Activated naive CD4-positive, alpha-beta T cell treated with anti-CD3 and anti-CD28 coated beads for 36 hours (primary cell): ENCODE data around the gene FRAS1. TPM values are rescaled to one million over a fixed set of nuclear protein-coding genes. Genes with fewer than 3 reads are reported as not detected.

Experiments used
- CTCF ChIA-PET: fragments of 350-600 bp; sonication (Branson Sonifier 250); formaldehyde crosslinking; loops from one replicate; lab custom pipeline; 2021; ENCODE audit warnings: antibody characterized with exemption; lab: Charles Lee
- DNase-seq: peaks from one replicate; pipeline ENCODE4 v3.0.0-alpha.2; 2020
- H3K27ac Mint-ChIP-seq: one replicate; pipeline ENCODE4 v1.8.0; 2021; ENCODE audit warnings: mild to moderate bottlenecking, mixed read lengths
- H3K27me3 Mint-ChIP-seq: one replicate; pipeline ENCODE4 v1.8.0; 2021; ENCODE audit warnings: low read depth, mixed read lengths
- H3K36me3 Mint-ChIP-seq: one replicate; pipeline ENCODE4 v1.8.0; 2021; ENCODE audit warnings: low read depth, mixed read lengths
- H3K4me1 Mint-ChIP-seq: one replicate; pipeline ENCODE4 v1.8.0; 2021; ENCODE audit warnings: low read depth, mixed read lengths
- H3K4me3 Mint-ChIP-seq: one replicate; pipeline ENCODE4 v1.8.0; 2021; ENCODE audit warnings: mild to moderate bottlenecking, moderate library complexity, mixed read lengths
- H3K9me3 Mint-ChIP-seq: one replicate; pipeline ENCODE4 v1.8.0; 2021; ENCODE audit warnings: mixed read lengths
- intact Hi-C: fragments of 100-400 bp; cut with micrococcal nuclease; formaldehyde crosslinking; loops from one replicate; pipeline ENCODE4 v1.15.1; 2023
- total RNA-seq, 2 experiments: library from RNA; stranded (reverse); gene quantifications; one replicate each; pipeline ENCODE4 v1.2.3, GENCODE V29; 2021

Gene FRAS1
- total RNA-seq, 2 experiments from 2014 or later, result not detected

DNA sequence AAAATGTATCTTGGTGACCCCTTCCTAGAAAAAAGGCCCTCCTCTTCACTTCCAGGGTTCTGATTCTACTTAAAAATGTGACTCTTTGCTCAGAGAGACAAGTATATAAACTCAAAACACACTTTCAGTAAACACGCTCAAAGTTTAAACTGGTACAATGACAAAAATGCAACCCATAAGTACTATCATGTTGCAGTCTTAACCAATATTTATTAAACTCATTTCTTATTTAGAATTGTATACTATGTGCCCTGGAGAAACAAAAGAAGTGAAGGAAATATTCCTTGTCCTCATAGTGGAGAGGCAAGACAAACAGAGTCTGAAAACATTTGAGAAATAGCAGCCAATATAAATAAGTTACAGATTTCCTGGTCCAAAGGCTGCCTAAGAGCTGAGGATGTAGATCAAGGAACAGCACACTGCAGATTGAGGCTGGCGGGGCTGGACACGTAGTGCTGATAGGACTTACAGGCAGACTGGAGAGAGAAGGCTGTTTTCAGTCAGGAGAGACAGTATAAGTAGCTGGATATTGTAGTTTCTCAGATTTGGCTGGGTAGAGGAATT, 455.3 kb downstream of the FRAS1 start:
- Mint-ChIP-seq H3K36me3 (no peaks in the 10 kb centered on the region), H3K4me3 (no peak overlapping the region), H3K27me3 (no peaks in the 10 kb centered on the region), H3K9me3 (no peaks in the 10 kb centered on the region), H3K27ac (no peak overlapping the region), H3K4me1 (no peaks in the 10 kb centered on the region)
- CTCF ChIA-PET, result interaction anchor here (0.7 to 1.0 kb wide), 2 partner anchors 10 to 26 kb away, joined by 3 read pairs; no protein-coding TSS in a partner anchor
- DNase-seq, result no peak
- intact Hi-C loops, result no loop called here

DNA sequence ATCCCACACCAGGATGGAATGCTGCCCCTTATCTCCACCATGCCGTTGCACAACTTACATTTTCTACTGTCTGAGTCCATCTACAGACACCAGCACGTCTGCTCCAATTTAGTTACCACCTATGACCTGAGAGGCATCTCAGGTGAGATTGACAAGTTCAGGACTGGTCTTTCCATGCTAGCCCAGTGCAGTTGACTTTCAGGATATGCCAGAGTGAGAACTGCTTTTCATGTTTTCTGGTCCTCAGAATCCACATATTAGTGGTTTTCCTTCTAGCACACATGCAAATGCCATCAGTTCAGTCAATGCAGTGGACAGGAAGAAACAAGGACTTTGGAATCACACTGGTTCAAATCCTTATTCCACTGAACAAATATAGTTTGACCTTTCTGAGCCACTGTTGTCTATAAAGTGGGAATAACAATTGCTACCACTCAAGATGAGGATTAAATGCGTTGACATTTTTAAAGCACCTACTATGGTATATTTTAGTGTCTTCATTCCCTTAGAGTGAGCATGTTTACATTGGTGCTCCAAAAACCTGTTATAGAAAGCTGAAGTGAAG, 456.4 kb downstream of the FRAS1 start:
- Mint-ChIP-seq H3K27ac (no peak overlapping the region), H3K27me3 (no peaks in the 10 kb centered on the region), H3K36me3 (no peaks in the 10 kb centered on the region), H3K9me3 (no peaks in the 10 kb centered on the region), H3K4me1 (no peaks in the 10 kb centered on the region), H3K4me3 (no peak overlapping the region)
- DNase-seq, result no peak
- intact Hi-C loops, result no loop called here
- CTCF ChIA-PET, result interaction anchor here (0.5 to 1.0 kb wide), 2 partner anchors 27 to 212 kb away, joined by 3 read pairs; no protein-coding TSS in a partner anchor

- DNase-seq, result no peak
- no peak overlapping the region for H3K27ac Mint-ChIP-seq
- intact Hi-C loops, result loop anchor here (1.0 to 5.0 kb wide), 4 partner anchors 145 to 558 kb away; no protein-coding TSS in a partner anchor
- no peak overlapping the region for H3K4me3 Mint-ChIP-seq
- H3K4me1 Mint-ChIP-seq, result no peaks in the 10 kb centered on the region
- no peaks in the 10 kb centered on the region for H3K9me3 Mint-ChIP-seq
- no peaks in the 10 kb centered on the region for H3K36me3 Mint-ChIP-seq
- CTCF ChIA-PET, result interaction anchor here (0.9 to 2.0 kb wide), 5 partner anchors 9 to 557 kb away, joined by 3 to 7 read pairs (median 3); no protein-coding TSS in a partner anchor
- H3K27me3 Mint-ChIP-seq, result no peaks in the 10 kb centered on the region
Measured at GRCh38 chr4:78517050-78517652, 460.0 kb downstream of the FRAS1 start.

DNA sequence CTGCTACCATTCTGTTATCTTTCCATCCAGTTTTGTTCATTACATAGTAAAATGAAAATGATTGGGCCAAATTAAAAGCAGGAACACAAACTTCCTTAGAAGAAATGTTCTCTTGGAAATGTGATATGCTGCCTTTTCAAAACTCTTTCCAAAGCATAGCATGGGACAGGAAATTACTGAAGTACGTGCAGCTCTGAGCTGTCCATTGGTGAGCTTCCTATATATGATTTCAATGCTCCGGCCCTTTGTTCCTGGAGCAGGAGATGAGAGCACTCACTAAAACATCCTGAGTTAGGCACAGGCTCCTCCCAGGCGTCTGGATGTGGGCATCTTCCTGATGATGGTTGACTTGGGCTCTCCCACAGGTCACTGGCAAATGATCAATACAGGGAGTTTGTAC, 461.4 kb downstream of the FRAS1 start:
- Mint-ChIP-seq H3K27me3 (no peaks in the 10 kb centered on the region), H3K36me3 (no peaks in the 10 kb centered on the region), H3K4me3 (no peak overlapping the region), H3K27ac (no peak overlapping the region), H3K4me1 (no peaks in the 10 kb centered on the region), H3K9me3 (no peaks in the 10 kb centered on the region)
- CTCF ChIA-PET, result interaction anchor here (0.6 to 1.6 kb wide), 4 partner anchors 9 to 559 kb away, joined by 3 to 10 read pairs (median 4); no protein-coding TSS in a partner anchor
- intact Hi-C loops, result loop anchor here (5.0 kb wide), 1 partner anchor 146 kb away; no protein-coding TSS in a partner anchor
- DNase-seq, result no peak

DNA sequence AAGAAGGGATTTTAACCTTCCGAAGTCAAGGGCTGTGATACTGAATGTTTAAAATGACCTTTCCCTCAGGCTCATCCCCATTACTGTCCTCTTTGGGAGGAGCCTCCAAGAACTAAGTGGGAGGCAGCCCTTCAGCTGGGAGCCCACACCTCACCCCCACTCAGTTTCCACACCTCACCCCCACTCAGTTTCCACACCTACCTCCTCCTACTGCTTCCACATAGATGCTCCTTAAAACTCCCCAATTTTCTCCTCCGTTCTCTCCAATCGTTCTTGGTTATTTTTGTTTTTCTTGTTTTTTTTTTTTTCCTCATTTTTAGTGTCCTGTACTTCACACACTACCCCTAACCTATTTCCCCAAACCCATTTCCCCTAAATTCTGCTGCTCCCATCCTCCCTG, 462.8 kb downstream of the FRAS1 start:
- no peaks in the 10 kb centered on the region for H3K4me1 Mint-ChIP-seq
- H3K4me3 Mint-ChIP-seq, result no peak overlapping the region
- no peaks in the 10 kb centered on the region for H3K36me3 Mint-ChIP-seq
- H3K9me3 Mint-ChIP-seq, result no peaks in the 10 kb centered on the region
- intact Hi-C loops, result loop anchor here (5.0 kb wide), 1 partner anchor 148 kb away; no protein-coding TSS in a partner anchor
- CTCF ChIA-PET, result interaction anchor here (0.7 kb wide), 1 partner anchor 461 kb away, joined by 4 read pairs; no protein-coding TSS in a partner anchor
- peaks cover 2% of the 10 kb centered on the region for H3K27me3 Mint-ChIP-seq
- DNase-seq, result no peak
- H3K27ac Mint-ChIP-seq, result no peak overlapping the region

DNA sequence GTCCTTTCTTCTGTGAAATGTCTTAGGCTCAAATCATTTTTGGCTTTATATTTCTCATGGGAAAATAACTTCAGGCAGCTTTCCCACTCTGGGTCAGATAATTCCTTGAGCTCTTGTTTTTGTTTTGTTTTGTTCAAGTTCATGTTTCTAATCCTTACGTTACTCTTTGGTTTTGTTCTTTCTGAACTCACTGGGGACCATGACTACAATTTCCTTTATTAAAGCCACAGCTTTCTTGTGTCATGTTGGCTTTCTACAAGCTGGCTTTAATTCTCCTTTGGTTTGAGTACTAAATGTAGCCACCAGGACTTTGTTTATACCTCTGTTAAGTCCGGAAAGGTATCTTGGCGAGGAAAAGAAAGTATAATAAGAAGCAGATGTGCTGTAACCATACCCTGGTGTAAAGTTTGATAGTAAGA, 463.7 kb downstream of the FRAS1 start:
- DNase-seq, result no peak
- Mint-ChIP-seq H3K4me1 (no peaks in the 10 kb centered on the region), H3K27ac (no peak overlapping the region), H3K36me3 (no peaks in the 10 kb centered on the region), H3K27me3 (peaks cover 2% of the 10 kb centered on the region), H3K9me3 (no peaks in the 10 kb centered on the region), H3K4me3 (no peak overlapping the region)
- CTCF ChIA-PET, result no interaction called here
- intact Hi-C loops, result no loop called here

DNA sequence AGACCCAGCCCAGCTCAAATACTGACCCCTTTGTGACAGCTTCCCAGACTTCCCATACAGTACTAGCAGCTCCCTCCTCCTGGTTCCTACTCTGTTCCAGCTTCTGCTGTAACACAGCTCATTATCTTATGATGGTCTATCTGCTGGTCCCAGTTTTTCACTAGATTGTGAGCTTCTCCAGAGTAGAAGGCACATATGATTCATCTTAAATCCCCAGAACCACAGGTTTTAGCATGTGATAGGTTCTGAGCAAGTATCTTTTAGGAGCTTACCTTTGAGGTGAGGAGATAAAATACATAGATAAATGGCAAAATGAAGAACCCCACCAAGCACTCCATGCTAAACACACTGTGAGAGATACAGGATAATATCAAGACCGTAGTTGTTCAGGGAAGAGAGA, 466.9 kb downstream of the FRAS1 start:
- no peak overlapping the region for H3K27ac Mint-ChIP-seq
- intact Hi-C loops, result no loop called here
- H3K27me3 Mint-ChIP-seq, result peaks cover 2% of the 10 kb centered on the region
- no peaks in the 10 kb centered on the region for H3K4me1 Mint-ChIP-seq
- no peaks in the 10 kb centered on the region for H3K9me3 Mint-ChIP-seq
- H3K36me3 Mint-ChIP-seq, result no peaks in the 10 kb centered on the region
- no peak for DNase-seq
- no peak overlapping the region for H3K4me3 Mint-ChIP-seq
- CTCF ChIA-PET, result no interaction called here

DNA sequence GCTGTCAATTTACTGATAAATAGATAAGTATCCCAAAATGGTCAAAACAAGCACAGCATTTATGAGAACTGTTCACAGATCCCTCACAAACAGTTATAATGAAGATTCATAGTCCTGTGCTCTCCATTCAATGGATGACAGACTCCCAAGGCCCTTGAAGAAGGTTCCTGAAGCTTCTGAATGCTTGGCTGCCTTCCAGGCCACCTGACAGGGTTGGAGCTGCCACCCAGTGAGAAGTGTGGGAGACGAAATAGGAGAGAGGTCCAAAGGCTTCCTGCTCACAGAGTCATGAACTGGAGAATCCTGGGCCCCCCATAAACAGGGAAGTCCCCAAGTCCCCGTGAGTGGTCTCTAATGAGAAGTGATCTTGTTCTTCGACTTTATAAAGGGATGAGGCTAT, 468.4 kb downstream of the FRAS1 start:
- DNase-seq, result no peak
- CTCF ChIA-PET, result no interaction called here
- H3K27me3 Mint-ChIP-seq, result peaks cover 2% of the 10 kb centered on the region
- intact Hi-C loops, result no loop called here
- H3K9me3 Mint-ChIP-seq, result no peaks in the 10 kb centered on the region
- no peaks in the 10 kb centered on the region for H3K36me3 Mint-ChIP-seq
- no peak overlapping the region for H3K4me3 Mint-ChIP-seq
- no peak overlapping the region for H3K27ac Mint-ChIP-seq
- H3K4me1 Mint-ChIP-seq, result no peaks in the 10 kb centered on the region

DNA sequence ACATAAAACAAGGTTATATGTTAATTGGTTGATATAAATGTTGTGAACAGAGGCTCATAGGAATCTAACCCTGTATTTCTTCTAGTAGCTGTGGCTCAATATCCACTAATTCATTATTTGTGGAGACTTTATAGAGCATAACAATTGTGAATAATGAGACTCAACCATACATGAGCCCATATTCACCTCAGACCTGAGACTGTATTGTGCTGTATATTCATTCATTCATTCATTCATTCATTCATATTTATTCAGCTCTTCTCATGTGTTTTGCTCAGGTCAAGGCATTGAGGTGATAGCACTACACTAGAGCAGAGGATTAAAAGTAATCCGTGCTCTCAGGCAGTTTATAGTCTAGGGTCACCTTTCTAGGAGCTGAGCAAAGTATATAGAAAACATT, 470.0 kb downstream of the FRAS1 start:
- Mint-ChIP-seq H3K4me3 (no peak overlapping the region), H3K4me1 (no peaks in the 10 kb centered on the region), H3K9me3 (peaks cover 2% of the 10 kb centered on the region), H3K27ac (no peak overlapping the region), H3K27me3 (peaks cover 2% of the 10 kb centered on the region), H3K36me3 (no peaks in the 10 kb centered on the region)
- intact Hi-C loops, result no loop called here
- no peak for DNase-seq
- CTCF ChIA-PET, result interaction anchor here (1.2 to 1.8 kb wide), 2 partner anchors 9 to 10 kb away, joined by 3 to 10 read pairs; no protein-coding TSS in a partner anchor

DNA sequence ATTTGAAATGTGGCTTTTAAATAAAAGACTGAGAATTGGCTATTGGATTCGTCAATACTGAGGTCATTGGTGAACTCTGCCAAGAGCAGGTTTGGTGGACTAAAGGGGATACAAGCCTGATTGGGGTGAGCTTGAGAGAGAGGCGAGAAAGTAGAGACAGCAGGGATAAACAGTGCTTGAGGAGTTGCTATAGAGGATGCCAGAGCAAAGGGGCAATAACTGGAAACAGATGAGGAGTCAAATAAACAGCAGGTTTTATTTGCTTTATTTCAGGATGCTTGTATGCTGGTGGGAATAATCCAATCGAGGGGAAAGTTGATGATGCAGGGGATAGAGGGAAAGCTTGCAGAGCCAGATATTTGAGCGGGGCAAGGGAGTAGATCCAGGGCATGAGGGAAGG, 470.4 kb downstream of the FRAS1 start:
- Mint-ChIP-seq H3K27ac (no peak overlapping the region), H3K4me1 (no peaks in the 10 kb centered on the region), H3K27me3 (peaks cover 2% of the 10 kb centered on the region), H3K4me3 (no peak overlapping the region), H3K36me3 (no peaks in the 10 kb centered on the region), H3K9me3 (peaks cover 2% of the 10 kb centered on the region)
- no peak for DNase-seq
- CTCF ChIA-PET, result interaction anchor here (1.2 to 1.8 kb wide), 2 partner anchors 9 to 11 kb away, joined by 3 to 10 read pairs; no protein-coding TSS in a partner anchor
- intact Hi-C loops, result no loop called here

DNA sequence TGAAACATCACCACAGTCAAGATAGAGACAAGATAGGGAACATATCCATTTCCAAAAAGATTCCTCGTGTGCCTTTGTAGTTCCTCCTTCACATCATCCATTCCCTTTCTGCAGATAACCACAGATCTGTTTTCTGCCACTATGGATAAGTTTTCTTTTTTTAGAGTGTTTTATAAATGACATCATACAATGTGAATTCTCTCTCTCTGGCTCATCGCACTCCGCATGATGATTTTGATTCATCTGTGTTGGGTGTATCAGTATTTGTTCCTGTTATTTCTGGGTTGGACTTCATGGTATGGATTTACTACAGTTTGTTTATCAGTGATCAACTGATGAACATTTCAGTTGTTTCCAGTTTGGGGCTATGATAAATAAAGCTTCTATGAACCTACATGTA, 471.2 kb downstream of the FRAS1 start:
- intact Hi-C loops, result no loop called here
- Mint-ChIP-seq H3K4me3 (no peak overlapping the region), H3K4me1 (no peaks in the 10 kb centered on the region), H3K27ac (no peak overlapping the region), H3K9me3 (peaks cover 2% of the 10 kb centered on the region), H3K27me3 (peaks cover 2% of the 10 kb centered on the region), H3K36me3 (no peaks in the 10 kb centered on the region)
- no peak for DNase-seq
- CTCF ChIA-PET, result interaction anchor here (1.8 kb wide), 1 partner anchor 10 kb away, joined by 10 read pairs; no protein-coding TSS in a partner anchor

DNA sequence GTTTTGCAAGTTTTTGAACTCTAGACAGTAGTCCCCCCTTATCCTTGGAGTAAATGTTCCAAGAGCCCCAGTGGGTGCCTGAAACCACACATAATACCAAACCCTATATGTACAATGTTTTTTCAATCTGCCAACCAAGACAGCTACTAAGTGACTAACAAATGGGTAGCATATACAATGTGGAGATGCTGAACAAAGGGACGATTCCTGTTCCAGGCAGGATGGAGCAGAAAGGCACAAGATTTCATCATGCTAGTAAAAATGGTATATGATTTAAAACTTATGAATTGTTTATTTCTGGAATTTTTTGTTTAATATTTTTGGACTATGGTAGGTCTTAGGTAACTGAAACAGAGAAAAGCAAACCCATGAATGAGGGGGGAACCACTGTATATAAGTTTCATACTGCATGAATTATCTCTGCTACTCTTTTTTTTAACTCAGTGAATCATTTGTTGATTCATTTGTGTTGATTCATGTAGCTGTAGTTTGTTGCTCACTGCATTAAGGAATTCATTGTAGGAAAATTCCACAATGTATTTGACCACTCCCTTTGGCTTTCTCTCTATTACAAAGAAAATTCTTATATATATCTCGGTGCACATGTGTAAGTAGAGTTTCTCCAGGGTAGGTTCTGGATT, 472.6 kb downstream of the FRAS1 start:
- H3K36me3 Mint-ChIP-seq, result no peaks in the 10 kb centered on the region
- no peaks in the 10 kb centered on the region for H3K4me1 Mint-ChIP-seq
- no peak overlapping the region for H3K4me3 Mint-ChIP-seq
- H3K9me3 Mint-ChIP-seq, result peaks cover 2% of the 10 kb centered on the region
- H3K27ac Mint-ChIP-seq, result no peak overlapping the region
- H3K27me3 Mint-ChIP-seq, result no peaks in the 10 kb centered on the region
- intact Hi-C loops, result no loop called here
- no peak for DNase-seq
- CTCF ChIA-PET, result no interaction called here
